B cell (primary cell): Measurements from ENCODE around the gene MLEC. TPM values are rescaled to one million over a fixed set of nuclear protein-coding genes. Genes with fewer than 3 reads are reported as not detected.

Source experiments
- ATAC-seq: fragments of 200-7000 bp; cut with Tn5 transposase; one replicate; pipeline ENCODE4 v1.10.0; 2021; ENCODE audit warnings: low read depth, mild to moderate bottlenecking, moderate number of reproducible peaks, moderate library complexity
- CTCF ChIA-PET: fragments of 350-600 bp; sonication (Branson Sonifier 250); formaldehyde crosslinking; loops from one replicate; lab custom pipeline; 2021; ENCODE audit warnings: antibody characterized with exemption, inconsistent platforms; lab: Charles Lee
- POLR2A ChIA-PET: fragments of 350-600 bp; sonication (Branson Sonifier 250); formaldehyde crosslinking; loops from one replicate; lab custom pipeline; 2021; ENCODE audit warnings: antibody characterized with exemption; lab: Charles Lee
- DNase-seq: peaks from one replicate; pipeline ENCODE4 v3.0.0; 2013
- H2AFZ ChIP-seq: 2 replicates; pipeline ENCODE4 v1.6.1; 2012; ENCODE audit warnings: mild to moderate bottlenecking, low read depth, low read length; ENCODE audit not compliant: insufficient read depth, poor library complexity, severe bottlenecking
- H3K27ac ChIP-seq, 2 donors: 1 replicate in 1 of 2; 2 replicates in 1 of 2; pipeline ENCODE4 v1.5.1; 2012 to 2013; ENCODE audit warnings: low read length in 2 of 2, mild to moderate bottlenecking in 2 of 2, moderate library complexity in 1 of 2
- H3K27me3 ChIP-seq, 4 experiments: fragments of 200-600 bp in 1 of 4; sonication (generic) in 1 of 4; replicated peaks in 1 of 4; 1 replicate in 2 of 4; 2 replicates in 2 of 4; pipeline versions ENCODE4 v1.6.1 to v1.7.0; 2013 to 2016; ENCODE audit warnings: low read length in 3 of 4, mild to moderate bottlenecking in 2 of 4, mixed read lengths in 1 of 4, moderate library complexity in 1 of 4; ENCODE audit not compliant: insufficient read depth in 4 of 4, control insufficient read depth in 3 of 4; ENCODE audit errors: control extremely low read depth in 1 of 4
- H3K36me3 ChIP-seq, 2 experiments: replicated peaks in 1 of 2; 1 replicate in 1 of 2; 2 replicates in 1 of 2; pipeline versions ENCODE4 v1.6.1 to v1.7.1; 2013; ENCODE audit warnings: low read length in 1 of 2; ENCODE audit not compliant: insufficient read depth in 2 of 2, control insufficient read depth in 1 of 2; ENCODE audit errors: control extremely low read depth in 1 of 2, extremely low read depth in 1 of 2
- H3K4me1 ChIP-seq, 2 donors: fragments of 200-600 bp in 1 of 2; sonication (generic) in 1 of 2; 1 replicate in 1 of 2; 2 replicates in 1 of 2; pipeline versions ENCODE4 v1.5.1 to v1.6.1; 2013 to 2017; ENCODE audit warnings: low read length in 2 of 2; ENCODE audit not compliant: control insufficient read depth in 2 of 2, insufficient read depth in 2 of 2
- H3K4me2 ChIP-seq: replicated peaks from 2 replicates; pipeline ENCODE3; 2012; ENCODE audit warnings: mild to moderate bottlenecking, low read depth, low read length; ENCODE audit not compliant: poor library complexity, severe bottlenecking
- H3K4me3 ChIP-seq, 5 experiments: fragments of 200-600 bp in 1 of 5; sonication (generic) in 1 of 5; 1 replicate in 3 of 5; 2 replicates in 2 of 5; pipeline versions ENCODE4 v1.5.1 to v1.7.0; 2011 to 2016; ENCODE audit warnings: low read length in 4 of 5, mild to moderate bottlenecking in 4 of 5, low read depth in 2 of 5, control low read depth in 1 of 5, moderate library complexity in 1 of 5; ENCODE audit not compliant: insufficient read depth in 1 of 5; ENCODE audit errors: control extremely low read depth in 1 of 5, extremely low read depth in 1 of 5
- H3K79me2 ChIP-seq: fragments of 200-600 bp; sonication (generic); one replicate; pipeline ENCODE4 v1.6.0; 2016; ENCODE audit warnings: low read length; ENCODE audit not compliant: control insufficient read depth, insufficient read depth
- H3K9ac ChIP-seq: fragments of 200-600 bp; sonication (generic); 2 replicates; pipeline ENCODE4 v1.6.1; 2017; ENCODE audit warnings: mild to moderate bottlenecking, low read length, moderate library complexity
- H3K9me3 ChIP-seq, 3 donors: one replicate each; pipeline versions ENCODE4 v1.6.1 to v1.7.1; 2013; ENCODE audit warnings: low read length in 2 of 3; ENCODE audit not compliant: control insufficient read depth in 2 of 3, insufficient read depth in 1 of 3; ENCODE audit errors: control extremely low read depth in 1 of 3
- H4K20me1 ChIP-seq: 2 replicates; pipeline ENCODE4 v1.6.0; 2012; ENCODE audit warnings: mild to moderate bottlenecking, low read length; ENCODE audit not compliant: insufficient read depth, control insufficient read depth, poor library complexity, severe bottlenecking
- H3K27ac Mint-ChIP-seq: one replicate; pipeline ENCODE4 v1.8.0; 2021; ENCODE audit warnings: mixed read lengths
- H3K27me3 Mint-ChIP-seq: one replicate; pipeline ENCODE4 v1.8.0; 2021; ENCODE audit warnings: mixed read lengths
- H3K4me1 Mint-ChIP-seq: one replicate; pipeline ENCODE4 v1.8.0; 2021; ENCODE audit warnings: mixed read lengths
- H3K4me3 Mint-ChIP-seq: one replicate; pipeline ENCODE4 v1.8.0; 2021; ENCODE audit warnings: mixed read lengths
- H3K9me3 Mint-ChIP-seq: one replicate; pipeline ENCODE4 v1.8.0; 2022; ENCODE audit warnings: mixed read lengths; ENCODE audit not compliant: insufficient read depth
- CTCF ChIP-seq: fragments of 200-600 bp; IDR thresholded peaks from one replicate; pipeline ENCODE4 v1.8.0; 2022; ENCODE audit warnings: antibody characterized with exemption, mild to moderate bottlenecking
- EZH2 ChIP-seq: IDR thresholded peaks from 2 replicates; pipeline ENCODE4 v1.6.1; 2012; ENCODE audit warnings: borderline replicate concordance, low read depth, mild to moderate bottlenecking, moderate library complexity, low read length; ENCODE audit not compliant: insufficient read depth, poor library complexity, severe bottlenecking
- WGBS: methylation state at CpG from one replicate; pipeline ENCODE4 v1.1.5; 2013; ENCODE audit warnings: missing lambda C conversion rate; ENCODE audit not compliant: insufficient coverage; 5-methylcytosine and 5-hydroxymethylcytosine counted together
- intact Hi-C: fragments of 100-400 bp; cut with micrococcal nuclease; formaldehyde crosslinking; loops from one replicate; pipeline ENCODE4 v1.10.0; 2022
- polyA plus RNA-seq: library from polyadenylated mRNA; depleted of rRNA; stranded (reverse); fragments of >200 nt; gene quantifications from 2 replicates; pipeline ENCODE4 v1.2.3, GENCODE V29; 2012
- total RNA-seq, 2 donors: library from RNA; stranded (reverse); fragments of 120-200 nt in 1 of 2; gene quantifications; 1 replicate in 1 of 2; 2 replicates in 1 of 2; pipeline versions ENCODE4 v1.2.3 to v1.2.4, GENCODE V29; 2013 to 2022

MLEC gene
- total and polyA plus RNA-seq, 2 donors (not counting 1 experiment from before 2014, with no cell fraction given) = 5.5 to 52.6 TPM

GRCh38 chr12:120654656-120655055, 32.3 kb upstream of the MLEC start:
- no peak overlapping the region for H3K4me3 Mint-ChIP-seq
- no peak overlapping the region for H3K4me3 ChIP-seq
- H3K27ac ChIP-seq = no peak overlapping the region
- ChIA-PET POLR2A (interaction anchor here (0.6 kb wide), 1 partner anchor 1325 kb away, joined by 6 read pairs; no protein-coding TSS in a partner anchor), CTCF (interaction anchor here (1.6 to 12.5 kb wide), 2 partner anchors 8 to 19 kb away, joined by 4 to 204 read pairs; no protein-coding TSS in a partner anchor)
- no peak for DNase-seq
- no peak overlapping the region for H2AFZ ChIP-seq
- H3K27me3 Mint-ChIP-seq = peaks cover 26% of the 10 kb centered on the region
- WGBS = 98% methylated on average over 9 of the region's 10 CpGs
- peaks cover 2 to 4% of the 10 kb centered on the region in 2 donors for H3K4me1 ChIP-seq
- TF ChIP-seq CTCF = no peak
- no peak for TF ChIP-seq EZH2
- H3K4me1 Mint-ChIP-seq = peaks cover 3% of the 10 kb centered on the region
- H3K9ac ChIP-seq = no peak overlapping the region
- H3K9me3 ChIP-seq = no peaks in the 10 kb centered on the region
- peaks cover 0 to 35% (median 5%) of the 10 kb centered on the region in 4 experiments for H3K27me3 ChIP-seq
- H3K4me2 ChIP-seq = no peak overlapping the region
- intact Hi-C loops = no loop called here
- H3K79me2 ChIP-seq = no peaks in the 10 kb centered on the region
- H3K9me3 Mint-ChIP-seq = no peaks in the 10 kb centered on the region
- no peak overlapping the region for H3K27ac Mint-ChIP-seq
- no peaks in the 10 kb centered on the region for H4K20me1 ChIP-seq
- no peaks in the 10 kb centered on the region for H3K36me3 ChIP-seq
- ATAC-seq = no peak

- H3K9me3 Mint-ChIP-seq = no peaks in the 10 kb centered on the region
- Histone ChIP-seq H3K9ac (no peak overlapping the region), H4K20me1 (no peaks in the 10 kb centered on the region), H3K4me2 (no peak overlapping the region), H3K36me3 (no peaks in the 10 kb centered on the region), H3K4me1 (no peaks in the 10 kb centered on the region), H3K9me3 (peaks cover 0 to 2% (median 0%) of the 10 kb centered on the region in 3 donors), H3K27ac (no peak overlapping the region), H3K27me3 (peaks cover 0 to 32% (median 3%) of the 10 kb centered on the region in 4 experiments), H3K79me2 (no peaks in the 10 kb centered on the region), H2AFZ (no peak overlapping the region), H3K4me3 (no peak overlapping the region)
- ATAC-seq (no peak), DNase-seq (no peak)
- H3K27ac Mint-ChIP-seq = no peak overlapping the region
- ChIA-PET POLR2A (no interaction called here), CTCF (interaction anchor here (0.7 to 12.5 kb wide), 4 partner anchors 8 to 73 kb away, joined by 3 to 204 read pairs (median 10); no protein-coding TSS in a partner anchor)
- WGBS = 91% methylated on average over 11 of the region's 14 CpGs
- TF ChIP-seq CTCF (no peak), EZH2 (no peak)
- intact Hi-C loops = no loop called here
- no peak overlapping the region for H3K4me3 Mint-ChIP-seq
- H3K4me1 Mint-ChIP-seq = no peaks in the 10 kb centered on the region
- peaks cover 16% of the 10 kb centered on the region for H3K27me3 Mint-ChIP-seq
Measured at GRCh38 chr12:120656008-120656407, 30.9 kb upstream of the MLEC start.
